ENCODE results near the gene PRKCA.

Gene PRKCA

GRCh38 chr17:66684731-66685130, 382.3 kb downstream of the PRKCA start:
- no peak overlapping the region for H3K27ac ChIP-seq
- no peaks in the 10 kb centered on the region for H3K4me1 ChIP-seq (ENCODE audit: control insufficient read depth in 1 of 2, insufficient read depth in 1 of 2, low read depth in 1 of 2, low read length in 1 of 2)
- no peaks in the 10 kb centered on the region for H3K36me3 ChIP-seq
- no peak for TF ChIP-seq CTCF (IDR thresholded peaks at IDR 0.05)
- no peak overlapping the region for H3K4me3 ChIP-seq (ENCODE audit: low read depth in 1 of 2, low read length in 1 of 2)
- H3K9me3 ChIP-seq, result no peaks in the 10 kb centered on the region
- H3K27me3 ChIP-seq, result peaks cover 5% of the 10 kb centered on the region

- Histone ChIP-seq H3K27me3 (peaks cover 5% of the 10 kb centered on the region), H3K4me1 (ENCODE audit: control insufficient read depth in 1 of 2, insufficient read depth in 1 of 2, low read depth in 1 of 2, low read length in 1 of 2) (no peaks in the 10 kb centered on the region), H3K36me3 (no peaks in the 10 kb centered on the region), H3K4me3 (ENCODE audit: low read depth in 1 of 2, low read length in 1 of 2) (no peak overlapping the region), H3K9me3 (no peaks in the 10 kb centered on the region), H3K27ac (no peak overlapping the region)
- TF ChIP-seq CTCF (IDR thresholded peaks at IDR 0.05), result no peak
These were observed 384.2 kb downstream of the PRKCA start for GRCh38 chr17:66686601-66687000.

GRCh38 chr17:66687570-66688284, 385.3 kb downstream of the PRKCA start:
- no peak overlapping the region for H3K27ac ChIP-seq

DNA sequence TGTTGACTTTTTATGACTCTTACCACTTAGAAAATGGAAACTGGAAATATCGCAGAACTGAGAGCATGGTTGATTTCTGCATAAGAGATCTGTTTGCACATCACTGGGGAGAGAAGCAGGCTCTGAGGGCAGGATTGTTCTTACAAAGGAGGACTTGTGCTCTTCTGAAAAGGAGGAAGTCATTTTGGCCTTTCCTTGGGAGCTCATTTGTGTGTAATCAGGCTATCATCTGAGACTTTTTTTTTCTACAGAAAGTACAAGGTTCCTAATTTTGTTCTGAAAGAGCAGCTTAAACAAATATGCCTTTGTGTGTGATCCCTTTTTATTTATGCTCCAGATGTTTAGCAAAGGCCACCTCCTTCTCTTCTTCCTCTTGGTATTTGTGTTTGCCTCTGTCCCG, 386.8 kb downstream of the PRKCA start:
- Histone ChIP-seq H3K27ac (no peak overlapping the region), H3K9me3 (no peaks in the 10 kb centered on the region), H3K4me3 (ENCODE audit: low read depth in 1 of 2, low read length in 1 of 2) (no peak overlapping the region), H3K4me1 (ENCODE audit: control insufficient read depth in 1 of 2, insufficient read depth in 1 of 2, low read depth in 1 of 2, low read length in 1 of 2) (no peaks in the 10 kb centered on the region), H3K27me3 (peaks cover 2% of the 10 kb centered on the region), H3K36me3 (no peaks in the 10 kb centered on the region)
- no peak for TF ChIP-seq CTCF (IDR thresholded peaks at IDR 0.05)

More at GRCh38 chr17:66687570-66688284, 385.3 kb downstream of the PRKCA start:
- Histone ChIP-seq H3K4me3 (ENCODE audit: low read depth in 1 of 2, low read length in 1 of 2) (no peak overlapping the region), H3K4me1 (ENCODE audit: control insufficient read depth in 1 of 2, insufficient read depth in 1 of 2, low read depth in 1 of 2, low read length in 1 of 2) (no peaks in the 10 kb centered on the region), H3K36me3 (no peaks in the 10 kb centered on the region), H3K9me3 (no peaks in the 10 kb centered on the region), H3K27me3 (peaks cover 5% of the 10 kb centered on the region)
- TF ChIP-seq CTCF (IDR thresholded peaks at IDR 0.05), result no peak

GRCh38 chr17:66690166-66690565, 387.8 kb downstream of the PRKCA start:
- TF ChIP-seq CTCF (IDR thresholded peaks at IDR 0.05), result no peak
- Histone ChIP-seq H3K4me3 (ENCODE audit: low read depth in 1 of 2, low read length in 1 of 2) (no peak overlapping the region), H3K27ac (no peak overlapping the region), H3K27me3 (no peaks in the 10 kb centered on the region), H3K36me3 (no peaks in the 10 kb centered on the region), H3K9me3 (no peaks in the 10 kb centered on the region), H3K4me1 (ENCODE audit: control insufficient read depth in 1 of 2, insufficient read depth in 1 of 2, low read depth in 1 of 2, low read length in 1 of 2) (no peaks in the 10 kb centered on the region)

All from neutrophil (primary cell).